Activated T-helper 9 cell treated with anti-CD3 and anti-CD28 coated beads, Interleukin-2, amount 50 U/mL, for 16 hours (primary cell): ENCODE results near the gene MYO10.
"Not testable (repeated sequence)": the region's sequence is repeated elsewhere in the genome, so short reads cannot be mapped to it uniquely, and the experiment has no call there.

Experiments used
- DNase-seq: peaks from one replicate; pipeline ENCODE4 v3.0.0-alpha.2; 2020; ENCODE audit warnings: low read depth

The MYO10 gene

DNA sequence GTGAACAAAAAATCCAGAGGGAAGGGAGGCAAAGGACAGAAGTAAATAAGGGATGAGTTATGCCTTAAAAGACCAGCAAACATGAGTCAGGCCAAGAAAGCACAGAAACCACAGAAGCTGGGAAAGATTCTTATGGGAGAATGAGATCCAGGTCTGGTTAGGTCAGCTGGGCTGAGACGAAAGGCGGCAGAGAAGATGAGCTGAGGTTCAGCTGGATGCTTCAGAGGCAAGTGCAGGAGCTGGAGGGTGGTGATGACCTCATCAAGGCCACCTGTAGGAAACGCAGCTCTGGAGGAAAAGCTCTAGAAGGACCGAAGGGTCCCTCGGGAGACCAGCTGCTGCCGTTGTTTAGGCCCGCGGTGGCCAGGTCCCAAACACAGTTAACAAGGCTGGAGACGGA lies 152.0 kb downstream of the MYO10 start:
- no peak for DNase-seq

DNA sequence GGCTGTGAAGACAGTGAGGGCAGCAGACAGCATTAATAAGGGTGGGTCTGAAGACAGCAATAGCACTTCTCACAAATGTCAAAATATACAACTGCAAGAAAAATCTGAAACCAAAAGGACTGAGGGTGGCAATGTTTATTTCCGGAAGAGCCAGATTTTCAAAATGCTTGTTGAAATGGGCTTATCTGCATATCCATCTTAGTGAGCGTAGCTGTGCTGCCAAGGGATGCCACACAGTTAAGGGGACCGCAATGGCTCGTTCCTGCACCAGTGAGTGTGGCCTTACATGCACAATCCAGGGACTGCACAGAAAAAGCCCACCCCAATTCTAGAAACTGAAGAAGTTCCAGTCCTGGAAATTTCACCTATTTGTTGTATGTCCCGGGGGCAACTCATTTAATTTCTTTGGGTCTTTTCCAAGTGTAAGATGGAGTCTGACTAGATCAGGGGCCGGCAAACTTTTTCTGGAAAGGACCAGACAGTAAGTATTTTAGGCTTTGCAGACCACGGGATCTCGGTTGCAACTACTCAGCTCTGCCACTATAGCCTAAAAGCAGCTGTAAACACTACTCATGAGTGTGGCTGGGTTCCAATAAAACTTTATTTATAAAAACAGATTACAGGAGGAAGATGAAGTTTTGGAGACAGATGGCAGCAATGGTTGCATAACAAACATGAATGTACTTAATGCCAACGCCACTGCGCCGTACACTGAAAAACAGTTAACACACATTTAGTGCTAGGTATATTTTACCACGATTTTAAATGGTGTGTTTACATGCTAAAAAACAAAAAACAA lies 154.1 kb downstream of the MYO10 start:
- no peak for DNase-seq

DNA sequence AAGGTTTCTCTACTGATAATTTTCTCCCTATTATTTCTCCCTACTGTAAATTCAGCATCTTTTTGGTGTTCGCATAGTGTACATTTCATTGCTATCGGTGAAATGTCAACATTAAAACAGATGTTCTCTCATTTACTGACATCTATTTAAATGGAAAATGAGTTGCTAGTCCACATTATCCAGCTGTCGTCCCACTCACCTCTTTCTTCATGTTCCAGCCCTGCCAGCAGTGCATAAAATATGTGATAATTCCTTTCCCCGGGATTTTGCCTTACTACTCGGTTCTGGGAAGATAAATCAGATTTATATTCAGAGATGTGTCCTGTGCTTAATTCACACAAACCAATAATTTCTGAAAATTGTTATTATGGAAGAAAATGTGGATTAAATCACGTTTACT lies 155.8 kb downstream of the MYO10 start:
- DNase-seq = no peak

DNA sequence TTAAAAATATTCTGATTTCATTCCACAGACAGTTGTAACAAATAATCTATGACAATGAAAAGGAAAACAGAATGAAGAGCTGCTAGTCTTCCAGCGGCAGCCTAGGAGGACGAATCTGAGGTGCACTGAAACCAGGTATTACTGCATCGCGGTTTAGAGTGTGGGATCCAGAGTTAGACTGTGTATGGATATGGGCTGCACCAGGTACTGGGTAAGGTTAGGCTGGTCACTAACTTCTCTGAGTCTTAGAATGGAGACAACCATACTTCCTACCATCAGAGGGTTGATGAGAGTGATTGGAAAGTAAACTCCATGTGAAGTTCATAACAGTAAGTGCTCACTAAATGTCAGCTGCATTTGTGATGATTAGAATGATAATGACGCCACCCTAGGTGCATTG lies 158.7 kb downstream of the MYO10 start:
- DNase-seq = no peak

DNA sequence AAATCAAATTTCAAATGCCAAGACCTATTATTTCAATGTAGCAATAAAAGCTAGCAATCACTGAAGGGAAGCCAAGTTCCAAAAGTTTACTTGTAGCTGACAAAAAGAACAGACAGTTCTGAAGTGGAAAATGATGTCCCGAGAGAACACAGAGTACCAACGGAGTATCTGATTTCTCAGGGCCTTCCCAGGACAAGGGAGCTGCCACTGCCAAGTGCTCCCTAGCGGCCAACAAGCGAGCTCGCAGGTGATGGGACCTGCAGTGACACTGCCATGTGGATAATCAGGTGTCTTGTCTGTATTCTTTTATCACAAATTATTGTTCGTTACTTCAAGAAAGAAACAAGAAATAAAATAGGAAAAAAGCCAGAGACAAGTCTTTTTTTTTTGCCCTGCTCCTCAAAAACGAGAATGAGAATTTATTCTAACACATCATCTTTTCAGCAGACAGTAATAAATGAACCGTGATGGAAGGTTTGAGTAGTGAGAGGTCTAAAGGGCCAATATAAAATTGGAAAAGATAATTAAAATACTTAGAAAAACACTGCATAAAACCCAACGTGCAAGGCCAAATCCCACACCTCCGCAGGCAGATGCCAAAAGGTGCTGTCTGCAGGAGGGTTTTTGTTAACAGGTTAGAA lies 159.4 kb downstream of the MYO10 start:
- DNase-seq = no peak

DNA sequence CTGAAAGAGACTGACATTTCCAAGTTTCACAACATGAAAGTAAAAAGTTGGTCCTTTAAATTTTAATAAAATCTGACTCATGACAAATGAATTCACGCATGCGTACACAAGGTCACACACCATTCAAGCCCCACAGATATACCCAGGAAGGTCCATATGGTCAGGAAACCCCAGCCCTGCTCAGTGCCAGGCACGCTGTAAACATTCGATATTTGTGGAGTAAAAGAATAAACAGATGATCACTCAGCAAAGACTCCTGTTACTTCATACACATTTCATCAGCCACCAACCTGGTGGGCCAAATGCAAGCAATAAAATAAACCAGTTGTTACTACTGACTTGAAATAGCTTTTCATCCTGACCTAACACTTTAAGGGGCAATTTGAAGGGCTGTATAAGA lies 161.3 kb downstream of the MYO10 start:
- no peak for DNase-seq

DNA sequence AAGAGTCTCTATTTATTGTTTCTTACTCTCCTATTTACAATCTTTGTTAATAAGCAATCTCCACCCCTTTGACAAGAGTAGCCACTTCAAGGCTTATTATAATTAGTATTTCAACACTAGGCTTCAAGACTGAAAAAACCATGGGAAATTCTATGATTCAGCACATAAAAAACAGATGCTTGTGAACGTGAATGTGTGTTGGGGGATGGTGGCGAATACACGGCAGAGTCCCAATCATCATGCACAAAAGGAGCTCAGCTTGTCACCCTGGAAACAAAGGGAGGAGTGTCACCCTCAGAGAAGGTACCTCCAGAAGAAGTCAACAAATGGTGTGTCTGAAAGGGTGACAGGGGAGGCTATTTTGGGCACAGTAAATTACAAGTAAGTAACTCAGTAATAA lies 162.1 kb downstream of the MYO10 start:
- no peak for DNase-seq

DNA sequence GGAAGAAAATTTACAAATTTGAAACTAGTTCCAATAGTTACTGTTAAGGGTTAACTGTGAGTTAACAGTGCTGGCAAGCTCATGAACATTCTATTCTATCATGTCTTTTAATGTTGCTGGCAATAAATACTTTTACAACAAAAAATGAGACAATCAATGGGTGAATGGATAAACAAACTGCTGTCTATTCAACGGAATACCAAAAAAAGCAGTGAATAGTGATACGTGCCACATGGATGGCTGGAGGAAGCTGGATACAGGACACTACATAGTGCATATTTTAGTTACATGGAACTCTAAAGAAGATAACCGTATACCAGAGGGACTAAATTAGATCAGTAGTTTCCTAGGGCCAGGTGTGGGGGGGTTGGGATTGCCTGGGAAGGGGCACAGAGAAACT lies 163.5 kb downstream of the MYO10 start:
- no peak for DNase-seq

DNA sequence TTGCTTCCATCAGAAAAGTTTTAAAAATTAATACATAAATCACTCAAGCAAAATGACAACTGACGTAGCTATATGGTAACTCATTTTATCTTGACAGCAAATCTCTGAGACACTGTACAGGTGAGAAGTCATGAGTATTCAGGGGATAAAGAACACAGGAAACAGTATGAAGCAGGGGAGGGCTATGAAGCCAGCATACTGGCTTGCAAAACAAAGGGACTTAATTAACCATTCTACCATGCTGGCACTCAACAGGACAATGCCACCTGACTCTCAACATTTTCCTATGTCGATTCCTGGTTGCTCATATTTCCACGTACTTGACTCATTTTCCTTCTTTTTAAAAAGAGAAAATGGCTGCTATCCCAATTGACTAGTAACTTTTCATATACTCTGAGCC lies 167.9 kb downstream of the MYO10 start:
- no peak for DNase-seq

DNA sequence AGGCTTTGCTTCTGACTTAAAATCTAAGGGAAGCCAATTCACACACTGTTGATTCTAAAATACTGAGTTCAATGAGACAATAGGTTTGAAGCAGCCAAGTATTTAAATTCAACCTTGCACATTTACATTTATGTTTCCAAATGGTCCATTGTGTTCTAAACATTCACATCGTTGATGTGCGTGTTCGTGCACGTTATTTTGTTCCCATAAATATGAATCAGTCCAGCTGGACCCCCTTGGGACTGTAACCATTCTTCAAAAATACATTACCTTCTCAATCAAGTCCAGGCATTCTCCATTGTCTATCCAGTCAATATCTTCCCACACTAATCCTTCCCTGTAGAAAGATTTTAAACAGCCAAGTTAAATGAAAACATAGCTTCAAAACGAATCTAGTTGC lies 172.9 kb downstream of the MYO10 start:
- no peak for DNase-seq

DNA sequence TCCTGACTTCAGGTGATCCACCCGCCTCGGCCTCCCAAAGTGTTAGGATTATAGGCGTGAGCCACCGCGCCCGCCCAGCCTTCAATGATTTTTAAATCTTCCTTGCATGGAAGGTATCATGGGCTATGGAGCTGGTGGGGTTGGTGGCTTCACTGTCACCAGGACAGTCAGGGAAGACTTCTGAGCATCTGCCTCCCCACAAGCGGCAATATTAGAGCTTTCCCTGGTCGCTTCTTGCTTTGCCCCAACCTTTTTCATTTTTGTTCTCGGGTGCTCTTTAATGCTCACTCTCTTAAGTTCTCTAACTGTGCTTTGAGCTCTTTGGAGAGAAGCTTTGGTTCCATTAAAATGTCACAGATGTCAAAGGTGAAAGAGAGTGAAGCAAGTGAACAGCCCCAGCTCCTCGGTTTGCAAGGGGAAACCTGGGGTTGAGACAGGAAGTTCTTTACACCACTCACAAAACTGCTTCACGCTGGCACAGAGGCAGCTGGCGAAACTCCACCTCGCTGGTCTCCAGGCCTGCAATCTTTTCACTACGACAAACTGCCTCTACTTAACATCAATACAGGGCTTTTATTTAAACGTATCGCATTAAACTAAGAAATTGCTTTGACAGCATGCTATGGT lies 176.8 kb downstream of the MYO10 start:
- DNase-seq = no peak

DNA sequence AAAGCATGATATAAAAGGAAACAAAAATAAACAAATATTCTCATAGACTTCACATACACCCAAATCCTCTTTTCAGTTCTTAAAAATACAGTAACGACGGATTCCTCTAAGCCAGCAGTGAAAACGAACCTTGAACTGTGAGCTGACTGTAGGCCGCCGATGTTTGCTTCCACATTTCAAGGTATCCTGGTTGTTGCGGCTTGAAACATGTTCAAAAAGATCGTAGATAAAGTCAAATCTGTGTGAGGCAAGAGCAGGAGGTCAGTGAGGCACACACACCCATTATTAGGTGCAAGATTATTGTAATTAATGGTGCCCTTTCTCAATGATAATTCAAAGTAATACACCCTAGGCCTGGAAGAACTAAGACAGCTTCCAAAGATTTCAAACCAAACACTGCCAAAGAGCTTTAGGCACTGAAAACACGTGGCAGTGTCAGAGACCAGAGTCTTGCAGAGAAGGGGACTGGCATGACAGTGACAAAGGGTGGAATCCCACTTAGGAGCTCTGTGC lies 178.0 kb downstream of the MYO10 start:
- DNase-seq = no peak

DNA sequence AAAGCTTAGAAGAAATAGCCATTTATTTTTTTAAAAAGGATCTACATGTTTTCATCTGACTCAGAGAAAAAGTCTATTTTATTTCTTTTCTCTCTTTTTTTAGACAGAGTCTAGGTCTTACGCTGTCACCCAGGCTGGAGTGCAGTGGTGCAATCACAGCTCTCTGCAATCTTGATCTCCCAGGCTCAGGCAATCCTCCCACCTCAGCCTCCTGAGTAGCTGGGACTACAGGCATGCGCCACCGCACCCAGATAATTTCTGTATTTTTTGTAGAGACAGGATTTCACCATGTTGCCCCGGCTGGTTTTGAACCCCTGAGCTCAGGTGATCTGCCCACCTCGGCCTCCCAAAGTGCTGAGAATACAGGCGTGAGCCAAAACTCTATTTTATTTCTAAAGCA lies 178.5 kb downstream of the MYO10 start:
- not testable (repeated sequence) for DNase-seq

DNA sequence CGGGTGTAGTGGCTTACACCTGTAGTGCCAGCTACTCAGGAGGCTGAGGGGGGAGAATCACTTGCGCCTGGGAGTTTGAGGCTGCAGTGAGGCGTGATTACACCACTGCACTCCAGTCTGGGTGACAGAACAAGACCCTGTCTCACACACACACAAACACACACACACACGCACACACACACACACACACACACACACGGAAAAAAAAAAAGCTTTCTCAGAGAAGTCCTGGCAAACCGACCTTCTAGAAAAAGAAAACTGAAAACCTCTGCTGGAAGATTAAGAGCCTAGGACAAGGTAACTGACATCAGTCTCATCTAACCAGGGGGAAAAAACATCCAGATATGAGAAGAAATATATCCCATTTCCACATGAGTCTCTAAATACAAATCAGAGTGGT lies 178.9 kb downstream of the MYO10 start:
- DNase-seq = no peak

DNA sequence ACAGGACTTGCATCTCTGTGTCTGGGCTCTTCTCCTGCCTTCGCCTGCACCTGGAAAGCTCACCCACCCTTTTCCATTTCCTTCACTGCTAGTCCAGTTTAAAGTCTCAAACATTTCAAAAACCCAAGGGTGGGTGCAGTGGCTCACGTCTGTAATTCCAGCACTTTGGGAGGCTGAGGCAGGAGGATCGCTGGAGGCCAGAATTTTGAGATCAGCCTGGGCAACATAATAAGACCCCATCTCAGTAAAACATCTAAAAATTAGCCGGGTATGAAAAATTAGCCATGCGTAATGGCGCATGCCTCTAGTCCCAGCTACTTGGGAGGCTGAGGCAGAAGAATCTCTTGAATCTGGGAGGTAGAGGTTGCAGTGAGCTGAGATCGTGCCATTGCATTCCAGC lies 179.4 kb downstream of the MYO10 start:
- no peak for DNase-seq

DNA sequence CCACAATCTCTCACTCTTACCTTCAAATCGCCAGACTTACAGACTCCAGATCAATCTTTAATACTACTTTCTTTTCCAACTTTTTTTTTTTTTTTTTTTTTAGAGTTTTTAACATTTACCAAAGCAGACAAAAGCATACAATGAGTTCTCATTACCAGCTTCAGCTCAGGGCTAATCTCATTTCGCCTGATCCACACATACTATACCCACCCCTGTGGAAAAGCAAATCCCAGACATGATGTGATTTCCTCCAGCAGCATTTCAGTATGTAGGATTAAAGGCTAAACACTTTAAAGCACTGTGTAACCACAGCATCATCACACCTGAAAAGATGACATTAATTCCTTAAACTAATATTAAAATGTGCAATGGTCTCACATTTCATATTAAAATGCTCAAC lies 180.4 kb downstream of the MYO10 start:
- DNase-seq = no peak

DNA sequence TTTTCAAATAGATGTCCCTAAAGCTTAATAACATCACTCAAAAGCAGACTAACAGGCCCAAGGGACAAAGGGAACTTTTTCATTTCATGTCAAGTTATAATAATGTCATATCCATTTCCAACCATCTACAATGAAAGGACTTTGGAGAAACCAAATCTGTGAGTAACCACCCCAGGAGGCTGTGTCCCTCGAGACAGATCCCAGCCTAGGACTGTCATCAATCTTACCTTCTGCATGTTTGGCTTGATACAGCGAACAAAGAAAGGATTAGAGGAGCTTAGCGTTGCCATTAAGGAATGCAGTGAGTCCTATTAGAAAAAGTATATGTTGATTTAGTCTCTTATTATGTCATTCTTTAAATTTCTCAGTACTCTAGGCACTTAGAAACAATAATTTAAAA lies 181.5 kb downstream of the MYO10 start:
- DNase-seq = no peak

DNA sequence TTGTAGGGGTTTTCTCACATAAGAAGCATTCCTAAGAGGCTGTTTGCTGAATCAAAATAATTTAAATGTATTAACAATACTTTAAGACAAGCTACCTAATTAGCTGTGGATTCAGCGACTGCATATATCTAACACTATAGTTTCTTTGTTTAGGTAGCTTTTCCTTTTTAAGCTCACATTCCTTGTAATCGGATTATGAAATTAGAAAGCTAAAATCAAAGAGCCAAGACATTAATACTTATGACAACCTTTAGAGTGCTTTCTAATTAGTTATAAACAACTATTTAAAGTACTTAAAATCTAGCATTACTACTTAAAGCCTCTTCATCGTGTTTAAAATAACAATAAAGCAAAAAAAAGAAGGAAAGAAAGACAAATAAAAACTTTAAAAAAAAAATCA lies 182.0 kb downstream of the MYO10 start:
- DNase-seq = no peak

DNA sequence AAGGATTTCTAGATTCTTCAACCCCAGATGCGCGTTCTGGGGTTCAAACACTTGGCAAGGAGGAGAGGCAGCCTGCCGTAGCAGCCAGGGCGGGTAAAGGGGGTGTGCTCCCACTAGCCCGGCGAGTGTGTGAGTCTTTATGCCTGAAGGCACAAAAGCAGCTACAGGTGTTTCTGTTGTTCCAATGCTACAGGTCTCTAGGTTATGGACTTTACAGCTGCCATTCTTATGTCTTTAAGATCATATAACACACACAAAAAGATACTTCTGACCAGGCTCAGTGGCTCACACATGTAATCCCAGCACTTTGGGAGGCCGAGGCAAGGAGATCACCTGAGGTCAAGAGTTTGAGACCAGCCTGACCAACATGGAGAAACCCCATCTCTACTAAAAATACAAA lies 185.6 kb downstream of the MYO10 start:
- DNase-seq = no peak

DNA sequence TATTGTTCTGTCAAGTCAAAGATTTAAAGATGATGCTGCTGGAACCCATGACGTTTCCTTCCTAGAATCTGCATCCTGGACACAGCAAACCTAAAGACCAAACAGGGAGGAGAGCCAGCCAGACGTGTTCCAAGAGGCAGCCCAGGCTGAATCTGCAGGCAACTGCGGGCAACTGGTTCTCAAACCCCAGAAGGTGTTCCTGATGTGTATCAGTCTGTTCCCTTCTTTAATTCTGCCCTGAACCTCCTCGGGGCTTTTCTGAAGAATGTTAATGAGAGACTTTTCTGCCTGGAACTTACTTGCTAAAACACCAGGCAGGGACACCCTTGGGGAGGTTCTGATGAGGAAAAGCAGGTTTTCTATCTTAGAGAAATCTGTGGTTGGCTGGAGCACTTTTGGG lies 186.5 kb downstream of the MYO10 start:
- no peak for DNase-seq

DNA sequence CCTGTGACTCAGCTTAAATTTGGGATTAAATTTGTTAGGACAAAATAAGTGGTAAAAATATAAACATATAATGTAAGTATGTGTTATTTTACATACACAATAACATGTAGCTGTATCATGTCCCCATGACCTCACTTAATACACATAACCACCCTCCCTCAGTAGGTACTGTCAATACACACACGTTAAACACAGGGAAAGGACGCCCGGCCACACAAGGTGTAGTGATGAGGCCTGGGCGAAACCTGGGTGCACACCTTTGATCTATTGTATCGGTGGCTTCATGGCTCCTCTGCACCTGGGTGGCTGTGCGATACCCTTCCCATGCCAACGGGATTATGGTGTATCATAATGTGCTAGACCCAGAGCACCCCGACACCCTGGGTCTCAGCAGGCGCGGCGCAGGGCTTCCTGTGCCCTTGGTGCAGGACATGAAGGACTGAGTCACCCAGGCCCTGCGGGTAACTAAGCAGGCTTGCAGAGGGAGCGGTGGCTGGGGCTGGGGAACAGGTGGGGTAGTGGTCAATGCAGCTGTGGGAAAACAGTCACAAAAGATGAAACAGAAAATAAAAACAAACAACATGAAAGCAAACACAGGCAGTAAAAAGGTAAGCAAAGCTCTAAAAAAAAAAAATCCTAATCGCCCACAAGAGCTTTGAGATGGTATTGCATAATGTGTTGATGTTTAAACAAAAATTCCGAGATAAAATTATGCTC lies 191.8 kb downstream of the MYO10 start:
- DNase-seq = no peak

DNA sequence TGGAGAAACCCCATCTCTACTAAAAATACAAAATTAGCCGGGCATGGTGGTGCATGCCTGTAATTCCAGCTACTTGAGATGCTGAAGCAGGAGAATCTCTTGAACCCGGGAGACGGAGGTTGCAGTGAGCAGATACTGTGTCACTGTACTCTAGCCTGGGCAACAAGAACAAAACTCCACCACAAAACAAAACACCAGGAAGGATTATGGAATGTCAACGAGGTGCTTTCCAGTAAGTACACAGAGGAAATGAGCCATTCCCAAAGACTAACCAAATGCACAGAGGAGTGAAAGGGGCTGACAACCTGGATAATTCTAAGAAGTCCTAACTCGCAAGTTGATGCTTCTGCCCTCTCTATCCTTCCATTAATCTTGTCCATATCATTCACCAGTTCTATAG lies 193.2 kb downstream of the MYO10 start:
- DNase-seq = no peak
